Measurements from ENCODE around the gene ZNG1C. TPM values are rescaled to one million over a fixed set of nuclear protein-coding genes. Genes with fewer than 3 reads are reported as not detected.
"Not testable (repeated sequence)": the region's sequence is repeated elsewhere in the genome, so short reads cannot be mapped to it uniquely, and the experiment has no call there.

The ZNG1C gene
- total RNA-seq, 1 donor from 2014 or later, result 20.5 TPM

DNA sequence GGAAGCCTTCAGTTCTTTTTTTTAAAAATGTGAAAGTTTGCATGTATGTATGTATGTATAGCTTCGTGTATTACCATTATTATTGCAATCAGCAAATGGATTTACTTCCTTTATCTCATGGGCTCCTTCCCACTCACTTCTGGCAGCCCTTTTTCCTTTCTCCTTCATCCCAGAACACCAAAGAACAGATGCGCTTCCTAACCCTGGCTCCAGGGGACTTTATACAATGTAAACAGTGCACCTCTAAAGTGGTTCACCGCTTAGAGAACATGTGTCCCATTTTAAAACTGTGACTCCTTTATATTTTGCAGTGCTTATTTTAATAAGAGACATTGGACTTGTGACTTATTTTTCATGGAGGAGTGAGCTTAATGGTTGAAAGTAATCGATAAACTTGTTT is 101.5 kb downstream of the ZNG1C start:
- not testable (repeated sequence) for DNase-seq (ENCODE audit: low spot score)

DNA sequence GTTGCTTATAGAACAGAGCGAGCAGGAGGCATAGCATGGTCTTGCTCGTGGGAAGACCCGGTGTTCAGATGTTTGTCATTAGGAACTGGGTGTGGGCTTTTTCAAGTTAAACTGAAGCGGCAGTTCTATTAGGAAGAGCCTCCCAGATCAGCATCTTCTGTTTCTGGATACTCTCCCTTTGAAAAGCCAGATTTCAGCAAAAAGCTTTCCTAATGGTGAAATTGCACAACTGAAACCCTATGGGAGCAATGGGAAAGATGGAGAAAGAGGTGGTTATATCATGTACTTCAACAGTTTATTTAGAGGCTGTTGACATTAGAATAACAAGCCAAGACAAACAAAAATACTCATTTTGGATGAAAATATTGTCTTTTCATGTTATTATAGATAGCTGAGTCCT is 102.2 kb downstream of the ZNG1C start:
- not testable (repeated sequence) for DNase-seq (ENCODE audit: low spot score)

Other genes with a start within 250 kb of the ZNG1C start
- gene FOXD4L3, start 60.9 kb downstream of the ZNG1C start, total RNA-seq, result not detected
- gene PGM5, start 114.6 kb downstream of the ZNG1C start, total RNA-seq, result 96.0 TPM